Heart left ventricle (tissue), 16 donors: Measurements from ENCODE around the gene NGEF. TPM values are rescaled to one million over a fixed set of nuclear protein-coding genes. Genes with fewer than 3 reads are reported as not detected.

Experiments
- ATAC-seq, 4 donors: fragments of 200-7000 bp; cut with Tn5 transposase; one replicate each; pipeline ENCODE4 v1.9.1; 2020 to 2022; ENCODE audit warnings: moderate library complexity in 4 of 4, mild to moderate bottlenecking in 3 of 4, moderate number of reproducible peaks in 1 of 4
- DNase-seq, 5 donors: peaks; one replicate each; pipeline ENCODE4 v3.0.0-alpha.2; 2020
- H3K27ac ChIP-seq, 12 donors: fragments of 200-600 bp; sonication (generic) in 4 of 12; one replicate each; pipeline versions ENCODE4 v1.5.0 to v1.8.0; 2016 to 2022; ENCODE audit warnings: mild to moderate bottlenecking in 2 of 12
- H3K27me3 ChIP-seq, 9 donors: fragments of 200-600 bp; sonication (generic) in 2 of 9; one replicate each; pipeline versions ENCODE4 v1.5.1 to v1.8.0; 2016 to 2022; ENCODE audit warnings: mild to moderate bottlenecking in 3 of 9
- H3K36me3 ChIP-seq, 9 donors: fragments of 200-600 bp; sonication (generic) in 2 of 9; one replicate each; pipeline versions ENCODE4 v1.5.0 to v1.8.0; 2018 to 2022; ENCODE audit warnings: mild to moderate bottlenecking in 2 of 9
- H3K4me1 ChIP-seq, 12 donors: fragments of 200-600 bp; sonication (generic) in 4 of 12; one replicate each; pipeline versions ENCODE4 v1.5.0 to v1.8.0; 2016 to 2022; ENCODE audit warnings: mild to moderate bottlenecking in 3 of 12
- H3K4me3 ChIP-seq, 12 donors: fragments of 200-600 bp; sonication (generic) in 4 of 12; one replicate each; pipeline versions ENCODE4 v1.5.0 to v1.8.0; 2017 to 2022; ENCODE audit warnings: mild to moderate bottlenecking in 9 of 12, moderate library complexity in 4 of 12
- H3K9me3 ChIP-seq, 12 donors: fragments of 200-600 bp; sonication (generic) in 4 of 12; one replicate each; pipeline versions ENCODE4 v1.5.0 to v1.8.0; 2016 to 2022; ENCODE audit warnings: mild to moderate bottlenecking in 1 of 12
- CTCF ChIP-seq, 12 donors: fragments of 200-600 bp; sonication (generic) in 4 of 12; IDR thresholded peaks; one replicate each; pipeline versions ENCODE4 v1.5.0 to v1.8.0; 2018 to 2022; ENCODE audit warnings: antibody characterized with exemption in 12 of 12, mild to moderate bottlenecking in 5 of 12
- POLR2A ChIP-seq, 2 donors: fragments of 450-650 bp; IDR thresholded peaks; one replicate each; pipeline ENCODE4 v1.6.1; 2017; ENCODE audit warnings: antibody characterized with exemption in 2 of 2, mild to moderate bottlenecking in 2 of 2, moderate library complexity in 2 of 2
- WGBS, 4 donors: extraction: QIAGEN DNeasy Blood & Tissue Kit in 2 of 4; methylation state at CpG; one replicate each; pipeline versions ENCODE4 v1.1.5 to v1.1.7; 2013 to 2018; 5-methylcytosine and 5-hydroxymethylcytosine counted together
- intact Hi-C, 10 donors: fragments of 100-400 bp; cut with DNase I; formaldehyde crosslinking; loops; one replicate each; pipeline versions ENCODE4 v1.11.1 to v1.14.2; 2022
- polyA plus RNA-seq, 2 donors: library from polyadenylated mRNA; stranded (reverse); fragments of 200-250 nt; gene quantifications; one replicate each; pipeline ENCODE4 v1.2.3, GENCODE V29; 2013
- total RNA-seq, 9 donors: library from RNA; depleted of rRNA in 2 of 9; stranded (reverse); fragments of >200 nt in 2 of 9; fragmentation: NEBNext Ultra II Directional in 3 of 9; extraction: Animal tissue kit (Norgen Biotek cat#: 25700) in 3 of 9; gene quantifications; one replicate each; pipeline versions ENCODE4 v1.1.0 to v1.2.4, GENCODE V29; 2016 to 2023
- donor health status: ischemic (EF 13 %, LVEDD 7.1; RV severe dilation, severe dysfunction).
- donor health status: healthy with polysubstance abuse.
- donor health status: DM: no; HTN: yes; CAD: no.
- donor health status: DM: no; HTN: no; CAD: no.
- donor health status: ischemic (EF 25% LVEDD 6.9; RV normal size, moderate dysfunction).
- donor health status: ischemic (EF 25% LVEDD 5.7; RV mildly dilated, moderate dysfunction).
- donor health status: healthy.
- donor health status: DM: yes; HTN: yes; CAD: no.
- donor health status: ischemic (EF 35%, LVEDD 5.7; RV mildly dilated, moderate dysfunction).
- donor health status: nonischemic (EF 11% LVEDD 7.7; RV severe dilation, severe dysfunction).
- donor health status: DM: yes; HTN: yes; CAD: no.
- donor health status: PGD.
- donor health status: ischemic (EF 29% LVEDD 5.4; RV normal size, mild dysfunction).
- donor health status: nonischemic (EF 23%, LVEDD 6.1; RV moderate dilation, normal function).

NGEF gene
- total and polyA plus RNA-seq, 11 donors = 0.15 to 0.62 (median 0.42) TPM; not detected in 4

- intact Hi-C loops = no loop called here
- no peak overlapping the region for H3K4me3 ChIP-seq
- H3K4me1 ChIP-seq = no peaks in the 10 kb centered on the region
- no peak overlapping the region for H3K27ac ChIP-seq
- no peaks in the 10 kb centered on the region for H3K36me3 ChIP-seq
- no peaks in the 10 kb centered on the region for H3K9me3 ChIP-seq
- ATAC-seq (no peak), DNase-seq (no peak)
- TF ChIP-seq POLR2A (IDR thresholded peaks at IDR 0.05) = no peak
- TF ChIP-seq CTCF (IDR thresholded peaks at IDR 0.05) = no peak
- WGBS, 4 donors = 92 to 95% (median 93%) methylated on average over 6 of the region's 6 CpGs
- peaks cover 0 to 3% (median 0%) of the 10 kb centered on the region in 9 donors for H3K27me3 ChIP-seq
Observed at GRCh38 chr2:233006648-233007047, 6.4 kb downstream of the NGEF start.

GRCh38 chr2:233005096-233005495 is 8.0 kb downstream of the NGEF start:
- no peaks in the 10 kb centered on the region for H3K36me3 ChIP-seq
- TF ChIP-seq CTCF (IDR thresholded peaks at IDR 0.05) (no peak), POLR2A (IDR thresholded peaks at IDR 0.05) (no peak)
- H3K27me3 ChIP-seq = peaks cover 0 to 3% (median 0%) of the 10 kb centered on the region in 9 donors
- intact Hi-C loops = no loop called here
- no peak overlapping the region for H3K27ac ChIP-seq
- WGBS, 4 donors = 90 to 92% (median 91%) methylated on average over 5 to 6 of the region's 6 CpGs
- DNase-seq (peak in 1 of 5 donors; percentile 38), ATAC-seq (no peak)
- no peaks in the 10 kb centered on the region for H3K9me3 ChIP-seq
- H3K4me3 ChIP-seq = no peak overlapping the region
- H3K4me1 ChIP-seq = no peaks in the 10 kb centered on the region

- no peaks in the 10 kb centered on the region for H3K9me3 ChIP-seq
- intact Hi-C loops = no loop called here
- H3K4me3 ChIP-seq = no peak overlapping the region
- no peak for DNase-seq
- no peak overlapping the region for H3K27ac ChIP-seq
- TF ChIP-seq CTCF (IDR thresholded peaks at IDR 0.05) = no peak
- no peak for TF ChIP-seq POLR2A (IDR thresholded peaks at IDR 0.05)
- H3K4me1 ChIP-seq = no peaks in the 10 kb centered on the region
- H3K36me3 ChIP-seq = no peaks in the 10 kb centered on the region
- peaks cover 0 to 3% (median 0%) of the 10 kb centered on the region in 9 donors for H3K27me3 ChIP-seq
- ATAC-seq = no peak
- WGBS, 4 donors = 78 to 85% (median 81%) methylated on average over 9 of the region's 9 CpGs
Observed at GRCh38 chr2:233003658-233004555, 9.1 kb downstream of the NGEF start.

- ATAC-seq = no peak
- Histone ChIP-seq H3K4me1 (no peaks in the 10 kb centered on the region), H3K4me3 (no peak overlapping the region), H3K9me3 (no peaks in the 10 kb centered on the region), H3K27me3 (peaks cover 0 to 3% (median 0%) of the 10 kb centered on the region in 9 donors), H3K36me3 (no peaks in the 10 kb centered on the region), H3K27ac (no peak overlapping the region)
- intact Hi-C loops = no loop called here
- DNase-seq = no peak
- 79 to 84% (median 82%) methylated on average over 19 of the region's 19 CpGs for WGBS, 4 donors
- no peak for TF ChIP-seq CTCF (IDR thresholded peaks at IDR 0.05)
- no peak for TF ChIP-seq POLR2A (IDR thresholded peaks at IDR 0.05)
Observed at GRCh38 chr2:233002829-233003657, 10.0 kb downstream of the NGEF start.
